ENCODE results near the gene CALU.

Gene CALU

GRCh38 chr7:128775744-128776474 is 36.8 kb downstream of the CALU start, which contains the start of gene OPN1SW:
Gene OPN1SW, minus strand, starts transcription at chr7:128775794. Its CDS starts 13 bp downstream, at chr7:128775781.
- no peak for DNase-seq (ENCODE audit: low read depth)
- TF ChIP-seq, protein P1, sequence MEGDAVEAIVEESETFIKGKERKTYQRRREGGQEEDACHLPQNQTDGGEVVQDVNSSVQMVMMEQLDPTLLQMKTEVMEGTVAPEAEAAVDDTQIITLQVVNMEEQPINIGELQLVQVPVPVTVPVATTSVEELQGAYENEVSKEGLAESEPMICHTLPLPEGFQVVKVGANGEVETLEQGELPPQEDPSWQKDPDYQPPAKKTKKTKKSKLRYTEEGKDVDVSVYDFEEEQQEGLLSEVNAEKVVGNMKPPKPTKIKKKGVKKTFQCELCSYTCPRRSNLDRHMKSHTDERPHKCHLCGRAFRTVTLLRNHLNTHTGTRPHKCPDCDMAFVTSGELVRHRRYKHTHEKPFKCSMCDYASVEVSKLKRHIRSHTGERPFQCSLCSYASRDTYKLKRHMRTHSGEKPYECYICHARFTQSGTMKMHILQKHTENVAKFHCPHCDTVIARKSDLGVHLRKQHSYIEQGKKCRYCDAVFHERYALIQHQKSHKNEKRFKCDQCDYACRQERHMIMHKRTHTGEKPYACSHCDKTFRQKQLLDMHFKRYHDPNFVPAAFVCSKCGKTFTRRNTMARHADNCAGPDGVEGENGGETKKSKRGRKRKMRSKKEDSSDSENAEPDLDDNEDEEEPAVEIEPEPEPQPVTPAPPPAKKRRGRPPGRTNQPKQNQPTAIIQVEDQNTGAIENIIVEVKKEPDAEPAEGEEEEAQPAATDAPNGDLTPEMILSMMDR (IDR thresholded peaks at IDR 0.05; ENCODE audit: low read depth, low read length), result no peak
- TF ChIP-seq, protein P2, sequence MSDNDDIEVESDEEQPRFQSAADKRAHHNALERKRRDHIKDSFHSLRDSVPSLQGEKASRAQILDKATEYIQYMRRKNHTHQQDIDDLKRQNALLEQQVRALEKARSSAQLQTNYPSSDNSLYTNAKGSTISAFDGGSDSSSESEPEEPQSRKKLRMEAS (IDR thresholded peaks at IDR 0.05; ENCODE audit: low read depth, low read length), result no peak
- TF ChIP-seq POLR2A (IDR thresholded peaks at IDR 0.05; ENCODE audit: extremely low read depth, insufficient read length) (no peak), MYC (IDR thresholded peaks at IDR 0.05; ENCODE audit: low read depth, low read length) (no peak)
- no peak within 1 kb of the TSS for H3K4me3 ChIP-seq (ENCODE audit: low read depth, low read length)

GRCh38 chr7:128777156-128778123 is 38.3 kb downstream of the CALU start:
- peak; percentile 26 for DNase-seq (ENCODE audit: low read depth)
- TF ChIP-seq MYC (IDR thresholded peaks at IDR 0.05; ENCODE audit: low read depth, low read length) (no peak), POLR2A (IDR thresholded peaks at IDR 0.05; ENCODE audit: extremely low read depth, insufficient read length) (no peak)
- TF ChIP-seq, protein P1 (IDR thresholded peaks at IDR 0.05; ENCODE audit: low read depth, low read length), result no peak
- TF ChIP-seq, protein P2 (IDR thresholded peaks at IDR 0.05; ENCODE audit: low read depth, low read length), result no peak
- no peak overlapping the region for H3K4me3 ChIP-seq (ENCODE audit: low read depth, low read length)

- no peak overlapping the region for H3K4me3 ChIP-seq (ENCODE audit: low read depth, low read length)
- no peak for DNase-seq (ENCODE audit: low read depth)
- TF ChIP-seq, protein P2 (IDR thresholded peaks at IDR 0.05; ENCODE audit: low read depth, low read length), result no peak
- TF ChIP-seq POLR2A (IDR thresholded peaks at IDR 0.05; ENCODE audit: extremely low read depth, insufficient read length) (no peak), MYC (IDR thresholded peaks at IDR 0.05; ENCODE audit: low read depth, low read length) (no peak)
- TF ChIP-seq, protein P1 (IDR thresholded peaks at IDR 0.05; ENCODE audit: low read depth, low read length), result no peak
These were observed 39.8 kb downstream of the CALU start for GRCh38 chr7:128778946-128779345.

DNA sequence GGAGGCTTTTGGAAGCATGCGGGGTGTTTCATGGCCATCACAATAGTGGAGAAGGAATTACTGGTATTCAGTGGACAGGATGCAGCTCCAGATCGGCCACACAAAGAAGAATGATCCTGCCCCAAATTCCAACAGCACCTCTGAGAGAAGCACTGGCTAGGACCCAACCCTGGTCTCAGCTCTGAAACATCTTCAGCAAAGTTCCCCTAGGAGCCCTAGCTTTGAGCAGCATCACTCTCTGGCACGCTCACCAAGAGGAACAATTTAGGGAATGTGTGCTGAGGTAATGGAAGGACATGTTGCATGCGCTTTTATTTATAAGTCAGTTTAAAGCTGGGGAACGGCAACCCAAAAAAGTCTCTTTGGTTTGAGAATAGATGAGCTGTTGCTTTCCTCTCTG is 42.0 kb downstream of the CALU start:
- no peak for DNase-seq (ENCODE audit: low read depth)
- no peak overlapping the region for H3K4me3 ChIP-seq (ENCODE audit: low read depth, low read length)
- TF ChIP-seq, protein P2 (IDR thresholded peaks at IDR 0.05; ENCODE audit: low read depth, low read length), result no peak
- TF ChIP-seq, protein P1 (IDR thresholded peaks at IDR 0.05; ENCODE audit: low read depth, low read length), result no peak

GRCh38 chr7:128781851-128782250 is 42.7 kb downstream of the CALU start:
- TF ChIP-seq, protein P1 (IDR thresholded peaks at IDR 0.05; ENCODE audit: low read depth, low read length), result no peak

More at GRCh38 chr7:128781851-128782250, 42.7 kb downstream of the CALU start:
- H3K4me3 ChIP-seq (ENCODE audit: low read depth, low read length), result no peak overlapping the region
- DNase-seq (ENCODE audit: low read depth), result no peak
